H1 (cell line): ENCODE data around the gene KHDC1L. TPM values are rescaled to one million over a fixed set of nuclear protein-coding genes. Genes with fewer than 3 reads are reported as not detected.

ENCODE experiments used
- CHD1 ChIP-seq: IDR thresholded peaks from 2 replicates; pipeline ENCODE4 v1.6.1; 2012; ENCODE audit warnings: low read depth, low read length, improper control_type of control experiment
- JUND ChIP-seq: IDR thresholded peaks from 2 replicates; pipeline ENCODE4 v1.6.1; 2011; ENCODE audit warnings: mild to moderate bottlenecking, improper control_type of control experiment, low read length
- POLR2A ChIP-seq, 2 experiments: IDR thresholded peaks; 1 replicate in 1 of 2; 2 replicates in 1 of 2; pipeline ENCODE4 v1.6.1; 2011; ENCODE audit warnings: low read depth in 2 of 2, low read length in 2 of 2, mild to moderate bottlenecking in 2 of 2; ENCODE audit errors: control extremely low read depth in 1 of 2
- RBBP5 ChIP-seq: IDR thresholded peaks from 2 replicates; pipeline ENCODE4 v1.7.1; 2012; ENCODE audit warnings: low read depth, mild to moderate bottlenecking, inconsistent platforms, low read length, moderate library complexity, borderline replicate concordance
- SP1 ChIP-seq: IDR thresholded peaks from 2 replicates; pipeline ENCODE4 v1.6.1; 2011; ENCODE audit warnings: low read depth, low read length
- polyA plus RNA-seq, 7 experiments: library from polyadenylated mRNA; depleted of rRNA in 3 of 7; stranded (reverse) in 5 of 7; unstranded in 2 of 7; fragments of >200 nt in 5 of 7; fragments of 200-250 nt in 2 of 7; gene quantifications; 1 replicate in 5 of 7; 2 replicates in 1 of 7; 4 replicates in 1 of 7; pipeline versions ENCODE4 v1.2.1 to v1.2.3, GENCODE V29; 2011 to 2013; ENCODE audit warnings: missing spikeins in 2 of 7, mixed read lengths in 2 of 7
- total RNA-seq: library from RNA; stranded (reverse); fragmentation: NEBNext Ultra II Directional; extraction: Animal tissue kit (Norgen Biotek cat#: 25700); gene quantifications from 2 replicates; pipeline ENCODE4 v1.2.1, GENCODE V29; 2021
- TF ChIP-seq, protein P1 (sequence below): fragments of 300-600 bp; sonication (generic); IDR thresholded peaks from 2 replicates; pipeline ENCODE4 v1.7.1; 2012; ENCODE audit warnings: low read length, moderate library complexity, mild to moderate bottlenecking, inconsistent platforms; ENCODE audit not compliant: insufficient replicate concordance

Gene KHDC1L
- total and polyA plus RNA-seq, 2 of the 8 experiments (the other 6 are each of a cell fraction or from before 2014, with no cell fraction given), result 0.14 TPM; not detected in 1

DNA sequence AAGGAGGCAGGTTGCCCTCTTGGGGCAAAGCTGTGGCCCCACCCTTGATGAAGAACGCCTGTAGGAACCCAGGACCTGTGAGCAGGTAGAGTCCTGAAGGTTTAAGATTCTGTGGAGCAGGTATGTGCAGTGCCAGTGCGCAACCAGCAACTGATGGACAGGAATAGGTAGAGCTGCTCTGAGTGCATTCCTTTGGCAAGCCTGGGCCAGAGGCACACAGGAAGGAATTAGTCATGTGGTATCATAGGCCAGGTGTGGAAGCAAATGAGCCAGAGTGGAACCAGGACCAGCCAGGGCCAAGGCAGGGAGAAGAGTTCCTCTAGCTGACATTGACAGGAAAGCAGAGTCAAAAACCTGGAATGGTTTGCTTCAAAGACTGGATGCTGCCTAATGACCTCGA lies 39.1 kb upstream of the KHDC1L start (continued):
- TF ChIP-seq, protein P1, sequence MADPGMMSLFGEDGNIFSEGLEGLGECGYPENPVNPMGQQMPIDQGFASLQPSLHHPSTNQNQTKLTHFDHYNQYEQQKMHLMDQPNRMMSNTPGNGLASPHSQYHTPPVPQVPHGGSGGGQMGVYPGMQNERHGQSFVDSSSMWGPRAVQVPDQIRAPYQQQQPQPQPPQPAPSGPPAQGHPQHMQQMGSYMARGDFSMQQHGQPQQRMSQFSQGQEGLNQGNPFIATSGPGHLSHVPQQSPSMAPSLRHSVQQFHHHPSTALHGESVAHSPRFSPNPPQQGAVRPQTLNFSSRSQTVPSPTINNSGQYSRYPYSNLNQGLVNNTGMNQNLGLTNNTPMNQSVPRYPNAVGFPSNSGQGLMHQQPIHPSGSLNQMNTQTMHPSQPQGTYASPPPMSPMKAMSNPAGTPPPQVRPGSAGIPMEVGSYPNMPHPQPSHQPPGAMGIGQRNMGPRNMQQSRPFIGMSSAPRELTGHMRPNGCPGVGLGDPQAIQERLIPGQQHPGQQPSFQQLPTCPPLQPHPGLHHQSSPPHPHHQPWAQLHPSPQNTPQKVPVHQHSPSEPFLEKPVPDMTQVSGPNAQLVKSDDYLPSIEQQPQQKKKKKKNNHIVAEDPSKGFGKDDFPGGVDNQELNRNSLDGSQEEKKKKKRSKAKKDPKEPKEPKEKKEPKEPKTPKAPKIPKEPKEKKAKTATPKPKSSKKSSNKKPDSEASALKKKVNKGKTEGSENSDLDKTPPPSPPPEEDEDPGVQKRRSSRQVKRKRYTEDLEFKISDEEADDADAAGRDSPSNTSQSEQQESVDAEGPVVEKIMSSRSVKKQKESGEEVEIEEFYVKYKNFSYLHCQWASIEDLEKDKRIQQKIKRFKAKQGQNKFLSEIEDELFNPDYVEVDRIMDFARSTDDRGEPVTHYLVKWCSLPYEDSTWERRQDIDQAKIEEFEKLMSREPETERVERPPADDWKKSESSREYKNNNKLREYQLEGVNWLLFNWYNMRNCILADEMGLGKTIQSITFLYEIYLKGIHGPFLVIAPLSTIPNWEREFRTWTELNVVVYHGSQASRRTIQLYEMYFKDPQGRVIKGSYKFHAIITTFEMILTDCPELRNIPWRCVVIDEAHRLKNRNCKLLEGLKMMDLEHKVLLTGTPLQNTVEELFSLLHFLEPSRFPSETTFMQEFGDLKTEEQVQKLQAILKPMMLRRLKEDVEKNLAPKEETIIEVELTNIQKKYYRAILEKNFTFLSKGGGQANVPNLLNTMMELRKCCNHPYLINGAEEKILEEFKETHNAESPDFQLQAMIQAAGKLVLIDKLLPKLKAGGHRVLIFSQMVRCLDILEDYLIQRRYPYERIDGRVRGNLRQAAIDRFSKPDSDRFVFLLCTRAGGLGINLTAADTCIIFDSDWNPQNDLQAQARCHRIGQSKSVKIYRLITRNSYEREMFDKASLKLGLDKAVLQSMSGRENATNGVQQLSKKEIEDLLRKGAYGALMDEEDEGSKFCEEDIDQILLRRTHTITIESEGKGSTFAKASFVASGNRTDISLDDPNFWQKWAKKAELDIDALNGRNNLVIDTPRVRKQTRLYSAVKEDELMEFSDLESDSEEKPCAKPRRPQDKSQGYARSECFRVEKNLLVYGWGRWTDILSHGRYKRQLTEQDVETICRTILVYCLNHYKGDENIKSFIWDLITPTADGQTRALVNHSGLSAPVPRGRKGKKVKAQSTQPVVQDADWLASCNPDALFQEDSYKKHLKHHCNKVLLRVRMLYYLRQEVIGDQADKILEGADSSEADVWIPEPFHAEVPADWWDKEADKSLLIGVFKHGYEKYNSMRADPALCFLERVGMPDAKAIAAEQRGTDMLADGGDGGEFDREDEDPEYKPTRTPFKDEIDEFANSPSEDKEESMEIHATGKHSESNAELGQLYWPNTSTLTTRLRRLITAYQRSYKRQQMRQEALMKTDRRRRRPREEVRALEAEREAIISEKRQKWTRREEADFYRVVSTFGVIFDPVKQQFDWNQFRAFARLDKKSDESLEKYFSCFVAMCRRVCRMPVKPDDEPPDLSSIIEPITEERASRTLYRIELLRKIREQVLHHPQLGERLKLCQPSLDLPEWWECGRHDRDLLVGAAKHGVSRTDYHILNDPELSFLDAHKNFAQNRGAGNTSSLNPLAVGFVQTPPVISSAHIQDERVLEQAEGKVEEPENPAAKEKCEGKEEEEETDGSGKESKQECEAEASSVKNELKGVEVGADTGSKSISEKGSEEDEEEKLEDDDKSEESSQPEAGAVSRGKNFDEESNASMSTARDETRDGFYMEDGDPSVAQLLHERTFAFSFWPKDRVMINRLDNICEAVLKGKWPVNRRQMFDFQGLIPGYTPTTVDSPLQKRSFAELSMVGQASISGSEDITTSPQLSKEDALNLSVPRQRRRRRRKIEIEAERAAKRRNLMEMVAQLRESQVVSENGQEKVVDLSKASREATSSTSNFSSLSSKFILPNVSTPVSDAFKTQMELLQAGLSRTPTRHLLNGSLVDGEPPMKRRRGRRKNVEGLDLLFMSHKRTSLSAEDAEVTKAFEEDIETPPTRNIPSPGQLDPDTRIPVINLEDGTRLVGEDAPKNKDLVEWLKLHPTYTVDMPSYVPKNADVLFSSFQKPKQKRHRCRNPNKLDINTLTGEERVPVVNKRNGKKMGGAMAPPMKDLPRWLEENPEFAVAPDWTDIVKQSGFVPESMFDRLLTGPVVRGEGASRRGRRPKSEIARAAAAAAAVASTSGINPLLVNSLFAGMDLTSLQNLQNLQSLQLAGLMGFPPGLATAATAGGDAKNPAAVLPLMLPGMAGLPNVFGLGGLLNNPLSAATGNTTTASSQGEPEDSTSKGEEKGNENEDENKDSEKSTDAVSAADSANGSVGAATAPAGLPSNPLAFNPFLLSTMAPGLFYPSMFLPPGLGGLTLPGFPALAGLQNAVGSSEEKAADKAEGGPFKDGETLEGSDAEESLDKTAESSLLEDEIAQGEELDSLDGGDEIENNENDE, result no peak
- TF ChIP-seq CHD1, result no peak
- no peak for TF ChIP-seq POLR2A (IDR thresholded peaks at IDR 0.05; ENCODE audit: control extremely low read depth in 1 of 2, low read depth in 2 of 2, low read length in 2 of 2)
- no peak for TF ChIP-seq SP1
- no peak for TF ChIP-seq RBBP5
- no peak for TF ChIP-seq JUND
